ENCODE data around the gene GPRIN3. TPM values are rescaled to one million over a fixed set of nuclear protein-coding genes. Genes with fewer than 3 reads are reported as not detected.
A peak's percentile ranks its signal among the peaks of the same experiment; 100 is the strongest.

Gene GPRIN3
- total RNA-seq, 2 experiments from 2014 or later, result 102 to 106 TPM

GRCh38 chr4:89251396-89251795 is 56.2 kb downstream of the GPRIN3 start:
- CTCF ChIA-PET, result interaction anchor here (1.4 to 2.2 kb wide), 2 partner anchors 10 to 187 kb away, joined by 3 to 8 read pairs; no protein-coding TSS in a partner anchor
- Mint-ChIP-seq H3K9me3 (no peaks in the 10 kb centered on the region), H3K4me1 (peaks cover 66% of the 10 kb centered on the region), H3K4me3 (no peak overlapping the region), H3K27ac (no peak overlapping the region), H3K27me3 (no peaks in the 10 kb centered on the region), H3K36me3 (ENCODE audit: low read depth) (peaks cover 75% of the 10 kb centered on the region)
- POLR2A ChIA-PET, result interaction anchor here (0.7 to 3.6 kb wide), 5 partner anchors 9 to 48 kb away, joined by 3 to 14 read pairs (median 5); no protein-coding TSS in a partner anchor
- DNase-seq, result no peak

GRCh38 chr4:89249716-89250361 is 57.8 kb downstream of the GPRIN3 start:
- Mint-ChIP-seq H3K4me1 (peaks cover 67% of the 10 kb centered on the region), H3K9me3 (no peaks in the 10 kb centered on the region), H3K27ac (peak overlapping the region; percentile 0), H3K27me3 (no peaks in the 10 kb centered on the region), H3K4me3 (no peak overlapping the region), H3K36me3 (ENCODE audit: low read depth) (peaks cover 80% of the 10 kb centered on the region)
- DNase-seq, result no peak
- ChIA-PET POLR2A (interaction anchor here (3.6 kb wide), 1 partner anchor 34 kb away, joined by 14 read pairs; no protein-coding TSS in a partner anchor), CTCF (interaction anchor here (1.4 kb wide), 2 partner anchors 11 to 189 kb away, joined by 3 read pairs; no protein-coding TSS in a partner anchor)

- no peak for DNase-seq
- ChIA-PET POLR2A (interaction anchor here (3.6 kb wide), 1 partner anchor 34 kb away, joined by 14 read pairs; no protein-coding TSS in a partner anchor), CTCF (interaction anchor here (1.4 kb wide), 1 partner anchor 11 kb away, joined by 3 read pairs; no protein-coding TSS in a partner anchor)
- Mint-ChIP-seq H3K4me1 (peaks cover 66% of the 10 kb centered on the region), H3K36me3 (ENCODE audit: low read depth) (peaks cover 76% of the 10 kb centered on the region), H3K4me3 (no peak overlapping the region), H3K9me3 (no peaks in the 10 kb centered on the region), H3K27me3 (no peaks in the 10 kb centered on the region), H3K27ac (peak overlapping the region; percentile 0)
These were observed 58.3 kb downstream of the GPRIN3 start for GRCh38 chr4:89249313-89249712.

GRCh38 chr4:89248879-89249281 is 58.7 kb downstream of the GPRIN3 start:
- Mint-ChIP-seq H3K4me3 (no peak overlapping the region), H3K9me3 (no peaks in the 10 kb centered on the region), H3K4me1 (peaks cover 66% of the 10 kb centered on the region), H3K36me3 (ENCODE audit: low read depth) (peaks cover 74% of the 10 kb centered on the region), H3K27ac (no peak overlapping the region), H3K27me3 (no peaks in the 10 kb centered on the region)
- DNase-seq, result no peak
- POLR2A ChIA-PET, result interaction anchor here (0.9 kb wide), 1 partner anchor 44 kb away, joined by 3 read pairs; no protein-coding TSS in a partner anchor
- CTCF ChIA-PET, result interaction anchor here (1.4 kb wide), 1 partner anchor 12 kb away, joined by 3 read pairs; no protein-coding TSS in a partner anchor

- ChIA-PET POLR2A (interaction anchor here (0.9 to 1.1 kb wide), 2 partner anchors 10 to 45 kb away, joined by 3 read pairs; no protein-coding TSS in a partner anchor), CTCF (no interaction called here)
- Mint-ChIP-seq H3K4me1 (peaks cover 68% of the 10 kb centered on the region), H3K9me3 (no peaks in the 10 kb centered on the region), H3K27ac (no peak overlapping the region), H3K36me3 (ENCODE audit: low read depth) (peaks cover 76% of the 10 kb centered on the region), H3K4me3 (no peak overlapping the region), H3K27me3 (no peaks in the 10 kb centered on the region)
- no peak for DNase-seq
These were observed 59.6 kb downstream of the GPRIN3 start for GRCh38 chr4:89247951-89248350.

GRCh38 chr4:89245459-89245858 is 62.1 kb downstream of the GPRIN3 start:
- Mint-ChIP-seq H3K4me3 (no peak overlapping the region), H3K27ac (no peak overlapping the region), H3K9me3 (peaks cover 2% of the 10 kb centered on the region), H3K4me1 (peaks cover 63% of the 10 kb centered on the region), H3K36me3 (ENCODE audit: low read depth) (peaks cover 86% of the 10 kb centered on the region), H3K27me3 (no peaks in the 10 kb centered on the region)
- no peak for DNase-seq
- CTCF ChIA-PET, result interaction anchor here (0.8 to 2.4 kb wide), 2 partner anchors 9 to 10 kb away, joined by 3 to 11 read pairs; no protein-coding TSS in a partner anchor
- POLR2A ChIA-PET, result interaction anchor here (0.7 to 1.4 kb wide), 4 partner anchors 31 to 50 kb away, joined by 3 to 4 read pairs (median 3); no protein-coding TSS in a partner anchor

- no peaks in the 10 kb centered on the region for H3K27me3 Mint-ChIP-seq
- H3K4me1 Mint-ChIP-seq, result peaks cover 60% of the 10 kb centered on the region
- no peak overlapping the region for H3K4me3 Mint-ChIP-seq
- ChIA-PET POLR2A (interaction anchor here (0.9 to 1.1 kb wide), 2 partner anchors 13 to 40 kb away, joined by 3 to 4 read pairs; no protein-coding TSS in a partner anchor), CTCF (no interaction called here)
- DNase-seq, result no peak
- H3K27ac Mint-ChIP-seq, result peak overlapping the region; percentile 64
- H3K36me3 Mint-ChIP-seq (ENCODE audit: low read depth), result peaks cover 79% of the 10 kb centered on the region
- H3K9me3 Mint-ChIP-seq, result peaks cover 2% of the 10 kb centered on the region
These were observed 63.8 kb downstream of the GPRIN3 start for GRCh38 chr4:89243733-89244252.

- ChIA-PET CTCF (interaction anchor here (1.7 kb wide), 1 partner anchor 12 kb away, joined by 4 read pairs; no protein-coding TSS in a partner anchor), POLR2A (interaction anchor here (0.9 to 1.1 kb wide), 4 partner anchors 14 to 41 kb away, joined by 3 to 4 read pairs (median 3); no protein-coding TSS in a partner anchor)
- no peak overlapping the region for H3K4me3 Mint-ChIP-seq
- H3K27ac Mint-ChIP-seq, result peak overlapping the region; percentile 64
- no peak for DNase-seq
- peaks cover 72% of the 10 kb centered on the region for H3K36me3 Mint-ChIP-seq (ENCODE audit: low read depth)
- H3K4me1 Mint-ChIP-seq, result peaks cover 57% of the 10 kb centered on the region
- H3K9me3 Mint-ChIP-seq, result peaks cover 2% of the 10 kb centered on the region
- H3K27me3 Mint-ChIP-seq, result no peaks in the 10 kb centered on the region
These were observed 64.5 kb downstream of the GPRIN3 start for GRCh38 chr4:89242864-89243732.

GRCh38 chr4:89242216-89242615 is 65.4 kb downstream of the GPRIN3 start:
- POLR2A ChIA-PET, result interaction anchor here (1.0 to 1.3 kb wide), 3 partner anchors 16 to 52 kb away, joined by 3 to 4 read pairs (median 3); no protein-coding TSS in a partner anchor

GRCh38 chr4:89230271-89230670 is 77.3 kb downstream of the GPRIN3 start:
- H3K27ac Mint-ChIP-seq, result no peak overlapping the region
- ChIA-PET CTCF (interaction anchor here (1.0 kb wide), 1 partner anchor 204 kb away, joined by 3 read pairs; no protein-coding TSS in a partner anchor), POLR2A (no interaction called here)
- peaks cover 8% of the 10 kb centered on the region for H3K9me3 Mint-ChIP-seq
- DNase-seq, result no peak
- H3K36me3 Mint-ChIP-seq (ENCODE audit: low read depth), result peaks cover 12% of the 10 kb centered on the region
- H3K4me1 Mint-ChIP-seq, result peaks cover 2% of the 10 kb centered on the region
- no peak overlapping the region for H3K4me3 Mint-ChIP-seq
- H3K27me3 Mint-ChIP-seq, result no peaks in the 10 kb centered on the region

More at GRCh38 chr4:89242216-89242615, 65.4 kb downstream of the GPRIN3 start:
- H3K4me3 Mint-ChIP-seq, result no peak overlapping the region
- DNase-seq, result no peak
- H3K27me3 Mint-ChIP-seq, result no peaks in the 10 kb centered on the region
- CTCF ChIA-PET, result interaction anchor here (0.5 to 1.7 kb wide), 3 partner anchors 13 to 18 kb away, joined by 3 to 4 read pairs (median 3); no protein-coding TSS in a partner anchor
- peaks cover 63% of the 10 kb centered on the region for H3K36me3 Mint-ChIP-seq (ENCODE audit: low read depth)
- peaks cover 2% of the 10 kb centered on the region for H3K9me3 Mint-ChIP-seq
- peaks cover 48% of the 10 kb centered on the region for H3K4me1 Mint-ChIP-seq
- H3K27ac Mint-ChIP-seq, result no peak overlapping the region

GRCh38 chr4:89226665-89227574 is 80.7 kb downstream of the GPRIN3 start:
- H3K9me3 Mint-ChIP-seq, result peaks cover 1% of the 10 kb centered on the region
- peaks cover 4% of the 10 kb centered on the region for H3K36me3 Mint-ChIP-seq (ENCODE audit: low read depth)
- peak; percentile 81 for DNase-seq
- H3K4me1 Mint-ChIP-seq, result peaks cover 12% of the 10 kb centered on the region
- ChIA-PET CTCF (interaction anchor here (0.7 to 5.9 kb wide), 34 partner anchors 9 to 642 kb away, joined by 3 to 73 read pairs (median 4); partner anchors contain the start of gene GPRIN3), POLR2A (interaction anchor here (1.0 to 1.8 kb wide), 4 partner anchors 15 to 79 kb away, joined by 4 to 5 read pairs (median 4); no protein-coding TSS in a partner anchor)
- H3K27me3 Mint-ChIP-seq, result no peaks in the 10 kb centered on the region
- no peak overlapping the region for H3K4me3 Mint-ChIP-seq
- no peak overlapping the region for H3K27ac Mint-ChIP-seq

Data from activated CD4-positive, alpha-beta memory T cell treated with anti-CD3 and anti-CD28 coated beads, Interleukin-2, amount 10 ng/mL, durations not matched to agents 7 days and 5 days (primary cell).